Lower leg skin (tissue), 3 donors: ENCODE results near the gene N4BP3.

Experiments used
- CTCF ChIP-seq, 3 donors: fragments of 450-650 bp; IDR thresholded peaks; one replicate each; pipeline ENCODE4 v1.5.1; 2016; ENCODE audit warnings: antibody characterized with exemption in 3 of 3, mild to moderate bottlenecking in 3 of 3, moderate library complexity in 2 of 3
- POLR2A ChIP-seq, 2 donors: fragments of 450-650 bp; IDR thresholded peaks; one replicate each; pipeline ENCODE4 v1.6.1; 2016 to 2017; ENCODE audit warnings: antibody characterized with exemption in 2 of 2, mild to moderate bottlenecking in 1 of 2, moderate library complexity in 1 of 2

- TF ChIP-seq CTCF (IDR thresholded peaks at IDR 0.05) (no peak), POLR2A (IDR thresholded peaks at IDR 0.05) (no peak)
Observed at GRCh38 chr5:178083922-178084321, 29.4 kb upstream of the N4BP3 start.
